HG03066 (cell line): ENCODE results near the gene UQCR11.

Experiments used
- ATAC-seq: cut with Tn5 transposase; IDR thresholded peaks from one replicate; pipeline ENCODE4 v1.9.1; 2021; ENCODE audit warnings: low read depth; ENCODE audit not compliant: unreplicated experiment

Gene UQCR11

DNA sequence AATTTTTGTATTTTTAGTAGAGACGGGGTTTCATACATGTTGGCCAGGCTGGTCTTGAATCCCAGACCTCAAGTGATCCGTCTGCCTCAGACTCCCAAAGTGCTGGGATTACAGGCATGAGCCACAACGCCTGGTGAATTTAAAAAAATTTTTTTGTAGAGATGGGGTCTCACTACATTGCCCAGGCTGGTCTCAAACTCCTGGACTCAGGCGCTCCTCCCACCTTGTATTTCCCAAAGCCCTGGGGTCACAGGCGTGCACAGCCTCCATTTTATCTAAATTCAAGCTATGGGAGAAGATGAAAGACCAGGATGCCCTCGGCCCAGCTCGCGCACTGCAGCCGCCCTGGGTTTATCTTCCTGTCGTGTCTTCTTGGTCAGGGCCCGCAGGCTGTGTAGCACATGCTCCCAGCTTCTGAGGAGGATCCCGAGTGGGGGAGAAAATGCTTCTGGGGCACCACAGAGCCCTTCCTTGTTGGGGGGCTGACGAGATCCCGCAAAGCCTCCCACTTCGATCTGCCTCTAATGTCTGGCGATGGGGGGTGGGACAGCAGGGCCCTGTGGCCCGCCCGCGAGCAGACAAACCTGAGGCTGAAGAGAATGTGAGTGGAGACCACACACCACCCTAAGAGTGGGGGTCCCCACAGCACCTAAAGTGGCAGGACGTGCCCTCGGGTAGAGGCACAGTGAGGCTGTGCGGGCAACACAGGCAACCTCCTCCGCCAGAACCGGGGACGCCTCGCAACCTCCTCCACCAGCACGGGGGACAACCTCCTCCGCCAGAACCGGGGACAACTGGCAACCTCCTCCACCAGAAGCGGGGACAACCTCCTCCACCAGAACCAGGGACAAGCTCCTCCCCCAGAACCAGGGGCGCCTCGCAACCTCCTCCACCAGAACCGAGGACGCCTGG, 31.3 kb upstream of the UQCR11 start:
- no peak for ATAC-seq

DNA sequence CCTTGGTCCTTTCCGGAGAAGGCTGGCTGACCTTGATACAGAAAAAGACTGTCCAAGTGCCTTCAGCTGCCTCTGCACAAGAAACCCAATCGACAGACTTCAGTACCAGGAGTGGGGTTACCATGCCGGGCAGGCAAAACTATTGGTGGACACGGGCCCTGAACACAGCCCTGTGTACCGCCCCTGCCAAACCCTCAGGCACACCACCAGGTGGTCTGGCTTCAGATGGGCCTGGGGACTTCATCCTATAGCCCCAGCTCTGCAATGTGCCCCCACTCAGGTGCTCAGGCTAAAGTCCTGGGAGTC, 29.6 kb upstream of the UQCR11 start:
- no peak for ATAC-seq

DNA sequence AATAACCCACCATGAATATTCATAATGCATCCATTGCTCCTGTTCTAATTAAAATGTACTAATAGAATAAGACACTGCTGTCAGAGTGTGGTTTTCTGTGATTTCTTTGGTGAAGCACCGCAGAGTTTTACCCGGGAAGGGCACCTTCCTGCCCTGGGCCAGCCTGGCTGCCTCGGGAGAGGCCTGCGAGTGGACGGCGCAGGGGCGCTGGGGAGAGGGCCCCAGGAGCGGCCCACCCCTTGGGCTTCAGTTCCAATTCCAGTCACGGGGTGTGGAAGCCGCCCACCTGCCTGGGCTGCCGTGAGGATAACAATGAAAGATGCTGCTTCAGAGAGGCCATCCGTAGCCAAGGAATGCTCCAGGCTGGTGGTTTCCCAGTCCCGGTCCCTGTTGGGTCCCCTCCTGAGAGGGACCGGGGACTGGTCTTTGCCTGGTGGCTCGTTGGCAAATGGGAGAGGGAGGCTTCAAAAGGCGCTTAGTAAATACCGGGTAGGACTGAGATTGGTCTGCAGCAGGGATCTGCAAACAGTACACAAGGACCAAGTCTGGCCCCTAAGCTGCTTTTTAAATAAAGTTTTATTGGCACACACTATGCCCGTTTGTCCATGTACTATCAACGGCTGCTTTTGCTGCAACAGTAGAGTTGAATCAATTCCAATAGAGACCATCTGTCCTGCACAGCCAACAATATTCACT, 29.1 kb upstream of the UQCR11 start:
- ATAC-seq = no peak

DNA sequence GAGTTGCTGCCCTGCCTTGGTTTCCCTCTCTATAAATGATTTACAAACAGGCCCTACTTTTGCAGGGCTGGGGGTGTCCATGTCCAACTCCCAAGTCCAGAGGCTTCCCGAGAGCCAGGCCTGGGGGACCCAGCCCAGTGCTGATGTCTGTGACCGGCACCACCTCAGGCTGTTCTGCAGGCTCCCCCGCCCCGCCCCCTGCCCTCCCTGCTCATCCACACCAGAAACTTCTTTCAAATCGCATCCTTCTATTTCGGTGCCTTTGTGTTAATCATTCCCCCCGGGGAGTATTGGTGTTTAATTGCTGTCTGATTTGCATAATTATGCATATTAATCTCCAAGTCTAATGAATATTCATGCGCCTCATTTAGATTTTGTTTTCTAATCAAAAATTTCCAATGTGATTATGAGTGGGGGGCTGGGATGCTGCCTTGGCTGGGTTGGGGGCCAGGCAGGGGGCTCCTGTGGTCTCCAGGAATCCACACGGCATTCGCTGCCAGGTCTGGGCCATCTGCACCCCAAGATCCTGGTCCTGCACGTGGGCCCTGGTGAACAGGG, 28.1 kb upstream of the UQCR11 start:
- no peak for ATAC-seq

DNA sequence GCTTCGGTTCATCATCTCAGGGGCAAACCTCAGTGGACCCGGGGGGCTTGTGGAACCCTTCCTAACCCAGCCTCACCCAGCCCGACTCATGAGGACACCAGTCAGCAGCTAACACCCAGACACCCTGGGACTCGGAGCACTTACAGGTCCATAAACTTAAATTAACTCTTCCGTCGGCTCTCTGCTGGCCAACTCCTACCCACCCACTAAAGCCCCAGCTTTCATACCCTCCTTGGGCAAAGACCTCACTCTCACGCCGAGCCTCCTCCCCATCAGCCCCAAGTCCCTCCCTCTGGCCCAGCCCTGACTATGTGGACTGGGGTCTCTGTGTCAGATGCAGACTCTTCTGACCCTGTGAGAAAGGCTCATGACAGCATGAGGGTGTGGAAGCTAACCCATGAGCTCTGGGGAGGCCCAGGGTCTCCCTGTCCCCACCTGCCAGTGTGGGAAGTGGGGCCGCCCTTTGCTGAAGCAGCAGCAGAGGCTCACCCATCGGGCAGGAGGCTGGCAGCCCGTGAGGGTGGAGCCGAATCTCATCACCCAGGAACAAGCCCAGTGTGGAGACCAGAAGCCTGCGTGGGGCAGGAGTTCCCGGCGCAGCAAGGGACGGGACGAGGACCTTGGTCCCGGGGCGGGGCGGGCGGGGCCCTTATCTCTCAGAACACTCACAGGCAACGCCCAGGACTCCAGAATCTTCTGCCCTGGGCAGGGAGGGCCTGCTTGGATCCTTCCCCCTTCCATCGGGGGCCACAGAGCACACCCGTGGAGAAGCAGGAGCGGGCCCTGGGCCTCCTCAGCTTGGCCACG, 27.4 kb upstream of the UQCR11 start:
- ATAC-seq = no peak

DNA sequence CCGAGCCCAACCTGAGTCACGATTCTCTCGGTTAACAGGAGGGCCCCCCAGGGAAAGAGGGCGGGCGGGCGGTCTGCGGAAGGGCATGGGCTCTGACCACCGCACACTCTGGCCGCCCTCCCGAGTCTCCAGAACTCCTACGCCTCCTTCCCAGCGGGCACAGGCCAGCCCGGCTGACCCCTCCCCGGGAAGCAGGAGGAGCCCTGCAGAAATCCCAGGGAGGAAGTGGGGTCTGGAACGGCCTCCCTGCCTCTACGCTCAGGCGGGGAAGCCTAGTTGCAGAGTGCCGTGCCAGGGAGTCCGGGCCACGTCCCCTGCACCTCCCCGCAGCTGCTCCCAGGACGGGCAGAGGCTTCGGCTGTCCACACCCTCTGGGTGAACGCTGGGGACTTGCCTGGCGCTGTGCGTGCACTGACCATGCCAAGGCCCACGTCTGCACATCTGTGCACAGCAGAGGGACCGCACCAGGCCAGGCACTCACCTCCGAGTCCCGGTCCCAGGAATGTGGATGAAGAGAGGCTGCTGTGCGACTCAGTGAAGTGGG, 26.4 kb upstream of the UQCR11 start:
- ATAC-seq = no peak

DNA sequence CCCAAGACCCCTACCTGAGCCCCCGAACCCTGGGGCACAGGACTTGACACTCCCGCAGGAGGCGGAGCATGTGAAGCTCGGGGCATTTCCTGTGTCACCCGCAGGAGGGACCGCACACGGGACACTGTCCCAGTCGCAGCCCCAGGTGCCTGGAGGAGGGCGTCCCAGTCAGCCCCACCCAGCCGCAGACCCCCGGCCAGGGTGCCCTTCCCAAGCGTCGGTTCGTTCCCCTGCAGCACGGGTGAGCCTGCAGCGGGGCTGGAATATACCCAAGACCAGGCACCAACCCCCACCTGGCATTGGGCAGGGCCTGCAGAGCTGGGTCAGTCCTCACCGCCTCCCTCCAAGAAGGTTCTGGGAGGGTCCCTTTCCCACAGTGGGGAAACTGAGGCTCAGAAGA, 25.5 kb upstream of the UQCR11 start:
- ATAC-seq = no peak

DNA sequence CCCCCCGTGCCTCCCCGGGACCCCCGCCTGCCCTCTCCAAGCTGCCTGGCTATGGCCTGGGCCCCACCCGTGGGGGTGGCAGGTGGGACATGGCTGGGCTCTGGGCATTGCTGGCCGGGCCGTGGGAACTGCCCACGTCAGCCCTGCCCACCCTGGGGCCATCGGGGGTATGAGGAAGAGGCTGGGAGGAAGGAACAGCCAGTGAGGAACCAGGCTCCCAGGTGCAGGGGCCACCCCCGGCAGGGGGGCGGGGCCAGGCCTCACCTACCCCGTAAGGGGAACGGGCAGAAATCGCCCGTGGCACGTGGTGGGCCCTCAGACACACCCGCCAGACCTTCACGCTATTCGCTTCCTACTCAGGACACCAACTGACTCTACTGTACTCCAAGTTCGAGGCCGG, 24.8 kb upstream of the UQCR11 start:
- ATAC-seq = no peak

DNA sequence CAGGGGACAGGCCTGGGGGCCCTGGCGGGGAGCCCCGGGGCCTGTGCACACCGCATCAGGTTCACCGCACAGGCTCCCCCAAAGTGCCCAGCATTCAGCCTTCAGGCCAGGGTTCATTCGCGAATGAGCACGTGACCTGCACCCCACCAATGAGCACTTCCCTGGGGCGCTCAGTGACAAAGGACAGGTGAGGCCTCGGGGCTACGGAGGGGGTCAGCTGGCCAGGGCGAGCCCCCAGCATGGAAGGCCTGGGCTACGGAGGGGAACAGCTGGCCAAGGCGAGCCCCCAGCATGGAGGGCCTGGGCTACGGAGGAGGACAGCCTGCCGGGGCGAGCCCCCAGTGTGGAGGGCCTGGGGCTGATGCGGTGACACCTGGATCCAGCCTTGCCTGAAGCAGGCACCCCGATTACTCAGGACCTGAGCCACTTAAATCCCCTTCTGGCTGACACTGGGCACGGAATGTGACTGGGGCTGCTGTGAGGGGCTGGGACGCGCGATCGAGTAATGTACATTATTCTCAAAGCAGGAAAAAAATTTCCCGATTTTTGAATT, 24.1 kb upstream of the UQCR11 start:
- no peak for ATAC-seq

DNA sequence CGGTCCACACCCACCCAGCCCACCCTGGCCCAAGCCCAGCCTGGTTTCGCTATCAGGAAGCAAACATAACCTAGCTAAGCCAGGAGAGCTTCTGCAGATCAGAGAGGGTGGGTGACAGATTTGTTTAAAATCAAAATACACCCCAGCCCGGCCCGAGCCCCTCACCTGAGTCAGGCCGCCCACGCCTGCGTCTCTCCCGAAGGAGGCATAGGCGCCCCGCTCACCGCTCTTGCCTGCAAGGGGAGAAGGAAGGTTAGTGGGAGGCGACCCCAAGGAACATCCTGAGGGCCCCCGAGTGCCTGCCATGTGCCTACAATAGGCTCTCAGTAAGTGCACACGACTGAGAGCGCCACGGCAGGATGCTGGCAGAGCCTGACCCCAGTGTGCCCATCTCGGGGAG, 21.9 kb upstream of the UQCR11 start:
- no peak for ATAC-seq

DNA sequence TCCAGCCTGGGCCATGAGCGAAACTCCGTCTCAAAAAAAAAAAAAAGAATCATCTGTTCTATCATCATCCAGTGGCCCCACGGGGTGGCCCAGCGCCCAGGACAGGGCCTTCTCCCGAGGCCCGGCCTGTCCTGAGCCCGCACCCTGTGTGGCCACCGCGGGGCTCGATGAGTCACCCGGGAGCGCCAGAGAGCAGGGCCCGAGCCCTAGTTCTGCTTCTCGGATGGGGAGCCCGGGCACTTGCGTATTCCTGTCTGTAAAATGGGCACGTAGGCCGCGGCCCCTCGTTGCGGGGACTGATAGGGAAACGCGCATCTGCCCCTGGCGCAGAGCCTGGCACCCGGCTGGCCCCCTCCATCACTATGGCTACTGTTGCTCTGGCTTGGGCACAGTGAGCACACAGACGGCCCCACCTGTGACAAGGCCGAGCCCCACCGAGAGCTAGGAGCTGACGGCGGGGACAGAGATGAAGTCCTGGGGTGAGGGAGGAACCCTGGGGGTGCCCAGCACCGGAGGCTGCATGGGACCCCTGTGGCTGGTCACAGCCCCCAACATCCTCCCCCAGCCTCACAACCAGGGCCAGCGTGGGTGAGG, 21.3 kb upstream of the UQCR11 start:
- no peak for ATAC-seq

DNA sequence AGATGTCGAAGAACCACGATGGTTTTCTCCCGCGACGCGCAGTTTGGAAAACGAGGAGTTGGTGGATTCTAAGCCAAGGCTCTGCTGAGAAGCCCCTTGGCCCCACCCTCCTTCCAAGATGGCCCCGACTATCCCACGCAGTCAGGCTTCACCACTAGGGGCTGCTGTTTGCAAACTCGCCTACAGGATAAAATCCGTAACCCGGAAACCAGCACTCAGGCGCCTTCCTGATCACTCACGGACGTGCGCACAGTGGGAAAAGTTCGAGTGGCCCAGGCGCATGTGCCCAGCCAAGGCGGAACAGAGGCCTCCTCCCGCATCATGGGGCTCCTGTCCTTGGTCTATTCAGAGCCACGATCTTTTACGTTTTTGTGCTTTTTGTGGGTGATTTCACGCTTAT, 19.2 kb upstream of the UQCR11 start:
- ATAC-seq = no peak

DNA sequence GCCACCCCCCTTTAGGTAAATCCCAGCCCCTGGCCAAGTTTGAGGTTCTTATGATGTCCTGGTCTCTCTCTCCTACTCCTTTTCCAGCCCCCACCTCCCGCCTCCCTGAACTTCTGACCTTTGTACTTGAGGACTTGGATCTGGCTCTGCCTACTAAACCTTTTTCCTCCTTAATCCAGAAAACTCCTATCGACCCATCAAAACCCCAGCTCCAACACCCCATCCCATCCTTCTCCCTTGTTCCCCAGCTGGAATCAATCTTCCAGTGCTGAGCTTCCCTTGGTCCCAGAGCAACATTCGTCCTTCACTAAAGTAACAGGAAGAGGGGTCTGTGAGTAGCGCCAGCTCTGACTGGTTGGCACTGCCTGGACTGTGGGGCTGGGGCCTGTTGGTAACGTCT, 17.3 kb upstream of the UQCR11 start:
- no peak for ATAC-seq

DNA sequence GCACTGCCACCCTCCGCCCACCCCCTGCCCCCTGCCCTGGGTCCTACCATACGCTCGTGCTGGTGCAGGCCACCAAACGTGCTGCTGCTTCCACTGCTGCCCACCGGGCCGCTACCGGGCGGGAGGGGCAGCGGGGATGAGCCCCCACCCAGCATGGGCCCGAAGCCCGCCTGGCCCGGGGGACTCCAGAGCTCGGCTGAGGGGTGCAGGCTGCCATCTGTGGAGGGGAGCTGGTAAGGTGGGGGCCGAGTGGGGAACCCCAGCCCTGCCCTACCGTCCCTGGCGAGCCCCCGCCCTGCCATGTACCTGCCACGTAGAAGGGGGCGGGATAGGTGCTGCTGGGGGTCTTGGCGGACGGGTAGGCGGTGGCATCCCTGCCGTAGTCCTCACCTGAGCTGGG, 16.7 kb upstream of the UQCR11 start:
- no peak for ATAC-seq

DNA sequence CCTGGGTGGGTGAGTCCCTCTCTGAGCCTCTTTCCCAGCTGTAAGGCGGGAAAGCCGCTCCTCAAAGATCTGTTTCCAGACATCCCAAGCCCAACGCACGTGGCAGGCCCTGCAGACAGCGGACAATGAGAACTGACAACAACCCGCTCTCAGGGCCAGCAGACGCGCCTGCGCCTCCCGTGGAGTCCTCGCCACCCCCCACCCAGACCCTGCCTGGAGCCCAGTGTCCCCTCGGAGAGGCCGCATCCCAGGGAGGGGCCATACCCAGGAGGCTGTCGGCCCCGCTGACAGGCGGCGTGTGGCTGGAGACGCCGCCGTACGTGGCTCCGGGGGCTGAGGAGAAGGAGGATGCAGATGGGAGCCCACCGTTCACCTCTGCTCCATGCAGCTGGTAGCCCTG, 16.3 kb upstream of the UQCR11 start:
- ATAC-seq = no peak

DNA sequence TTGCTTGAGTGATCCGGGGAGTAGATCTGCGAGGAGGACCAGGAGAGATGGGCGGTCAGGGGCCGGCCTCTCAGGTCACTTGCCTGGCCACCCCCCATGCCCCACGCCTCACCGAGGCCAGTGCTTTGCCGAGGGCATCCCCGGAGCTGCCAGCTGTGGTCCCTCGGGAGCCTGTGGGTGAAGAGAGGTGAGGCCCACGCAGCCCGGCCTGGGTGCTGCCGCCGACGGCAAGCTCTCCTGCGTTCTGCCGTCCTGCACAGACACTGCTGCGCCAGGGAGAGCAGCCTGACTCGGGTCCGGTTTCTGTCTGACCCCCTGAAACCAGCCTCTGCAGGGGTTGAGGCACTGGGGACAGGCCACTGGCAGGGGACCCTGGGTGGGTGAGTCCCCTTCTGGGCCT, 15.8 kb upstream of the UQCR11 start:
- no peak for ATAC-seq

DNA sequence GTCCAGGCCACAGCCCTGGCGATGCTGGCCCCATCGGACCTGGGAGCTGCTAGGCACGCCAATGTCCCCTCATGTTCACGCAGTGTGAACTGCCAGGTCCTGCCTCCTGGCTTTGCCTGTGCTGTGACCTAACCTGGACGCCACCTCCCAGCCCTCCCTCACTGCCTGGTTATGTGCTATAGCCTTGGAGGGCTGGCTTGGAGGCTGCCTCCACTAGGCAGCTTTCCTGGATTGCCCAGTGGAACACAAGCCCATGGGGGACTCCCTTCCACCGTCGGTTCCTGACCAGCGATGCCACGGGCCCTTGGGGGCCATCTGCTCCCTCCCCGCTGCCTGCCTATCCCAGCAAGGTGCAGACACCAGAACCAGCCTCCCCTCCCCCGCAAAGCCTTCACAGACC, 15.2 kb upstream of the UQCR11 start:
- no peak for ATAC-seq

DNA sequence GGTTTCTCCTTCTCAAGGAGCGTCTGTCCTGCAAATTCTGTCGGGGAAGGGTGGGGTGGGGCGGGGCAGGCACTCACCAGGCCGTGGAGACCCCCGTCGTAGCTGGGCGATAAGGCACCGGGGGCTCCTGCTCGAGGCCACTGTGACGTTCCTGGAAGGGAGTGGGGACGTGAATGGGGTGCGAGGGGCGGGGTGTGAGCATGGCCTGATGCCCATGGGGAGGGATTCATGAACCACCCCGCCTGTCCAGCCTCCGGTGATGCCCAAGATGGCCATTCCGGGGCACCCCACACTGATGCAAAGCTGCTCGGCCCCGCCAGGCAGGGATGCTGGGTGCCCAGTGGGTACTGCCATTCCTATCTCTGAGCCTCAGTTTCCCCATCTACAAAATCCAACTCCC, 14.4 kb upstream of the UQCR11 start:
- ATAC-seq = no peak

DNA sequence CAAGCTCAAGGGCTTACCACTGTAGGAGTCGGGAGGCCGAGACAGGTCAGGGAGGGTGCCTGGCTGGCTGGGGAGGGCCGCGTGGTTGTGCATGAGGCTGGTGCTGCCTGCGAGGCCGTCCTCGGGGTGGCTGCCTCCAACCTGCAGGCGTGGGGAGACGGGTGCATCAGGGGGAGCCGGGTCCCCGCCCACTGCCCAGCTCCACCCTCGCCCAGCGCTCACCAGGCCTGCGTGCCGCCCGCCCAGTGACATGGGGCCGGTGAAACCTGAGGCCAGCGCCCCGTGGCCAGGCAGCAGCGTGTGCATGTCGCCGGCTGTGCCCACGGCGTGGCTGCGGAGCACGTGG, 13.8 kb upstream of the UQCR11 start:
- ATAC-seq = no peak
